Ishikawa (cell line): ENCODE results near the gene ZNF654.

ENCODE experiments used
- CEBPB ChIP-seq: IDR thresholded peaks from 2 replicates; pipeline ENCODE4 v1.6.1; 2012
- EP300 ChIP-seq: IDR thresholded peaks from 2 replicates; pipeline ENCODE4 v1.6.1; 2012; ENCODE audit warnings: borderline replicate concordance
- FOXM1 ChIP-seq: IDR thresholded peaks from 2 replicates; pipeline ENCODE4 v1.6.1; 2012; ENCODE audit warnings: low read depth, borderline replicate concordance
- MAX ChIP-seq: IDR thresholded peaks from 2 replicates; pipeline ENCODE4 v1.6.1; 2012
- NFIC ChIP-seq: IDR thresholded peaks from 2 replicates; pipeline ENCODE4 v1.6.1; 2012
- REST ChIP-seq: IDR thresholded peaks from 2 replicates; pipeline ENCODE4 v1.6.1; 2012; ENCODE audit warnings: low read depth, mild to moderate bottlenecking
- TAF1 ChIP-seq: IDR thresholded peaks from 2 replicates; pipeline ENCODE4 v1.6.1; 2012; ENCODE audit warnings: low read depth, mild to moderate bottlenecking
- TCF12 ChIP-seq: IDR thresholded peaks from 2 replicates; pipeline ENCODE4 v1.6.1; 2012; ENCODE audit warnings: low read depth
- YY1 ChIP-seq: IDR thresholded peaks from 2 replicates; pipeline ENCODE4 v1.6.1; 2012; ENCODE audit warnings: low read depth

GRCh38 chr3:88114878-88115549, 56.0 kb downstream of the ZNF654 start:
- TF ChIP-seq YY1 (no peak), REST (no peak), NFIC (no peak), TAF1 (no peak), MAX (no peak), FOXM1 (no peak), TCF12 (no peak), CEBPB (no peak), EP300 (no peak)
